HS-27A (cell line): ENCODE data around the gene NIN.

Experiments used
- DNase-seq: peaks from one replicate; pipeline ENCODE4 v3.0.0-alpha.2; 2012; ENCODE audit warnings: low read depth, missing footprints

NIN gene

GRCh38 chr14:50792634-50793068 is 38.3 kb downstream of the NIN start:
- DNase-seq: no peak

GRCh38 chr14:50792051-50792477 is 38.9 kb downstream of the NIN start:
- DNase-seq: no peak

GRCh38 chr14:50791201-50791600 is 39.8 kb downstream of the NIN start:
- DNase-seq: no peak

GRCh38 chr14:50790589-50790988 is 40.4 kb downstream of the NIN start:
- no peak for DNase-seq

- DNase-seq: no peak
Measured at GRCh38 chr14:50786751-50787464, 44.1 kb downstream of the NIN start.

- no peak for DNase-seq
Measured at GRCh38 chr14:50785457-50786063, 45.4 kb downstream of the NIN start.

- no peak for DNase-seq
Measured at GRCh38 chr14:50784683-50785456, 46.1 kb downstream of the NIN start.

GRCh38 chr14:50783563-50783962 is 47.4 kb downstream of the NIN start:
- no peak for DNase-seq

- no peak for DNase-seq
Measured at GRCh38 chr14:50780393-50780792, 50.6 kb downstream of the NIN start.

GRCh38 chr14:50778721-50779483 is 52.1 kb downstream of the NIN start:
- DNase-seq: no peak

- DNase-seq: no peak
Measured at GRCh38 chr14:50776522-50776921, 54.4 kb downstream of the NIN start.

GRCh38 chr14:50775357-50775756 is 55.6 kb downstream of the NIN start:
- peak; percentile 77 for DNase-seq

- no peak for DNase-seq
Measured at GRCh38 chr14:50774542-50775267, 56.3 kb downstream of the NIN start.

- no peak for DNase-seq
Measured at GRCh38 chr14:50773632-50774541, 57.1 kb downstream of the NIN start.

GRCh38 chr14:50772412-50772811 is 58.5 kb downstream of the NIN start:
- no peak for DNase-seq

GRCh38 chr14:50770586-50770985 is 60.4 kb downstream of the NIN start:
- no peak for DNase-seq

- no peak for DNase-seq
Measured at GRCh38 chr14:50769863-50770500, 61.0 kb downstream of the NIN start.

- no peak for DNase-seq
Measured at GRCh38 chr14:50768680-50769079, 62.3 kb downstream of the NIN start.

- DNase-seq: peak; percentile 82
Measured at GRCh38 chr14:50766338-50766886, 64.5 kb downstream of the NIN start.
